Keratinocyte (primary cell): ENCODE results near the gene HOMER3.

Source experiments
- EZH2 ChIP-seq: IDR thresholded peaks from one replicate; pipeline ENCODE4 v1.6.1; 2012; ENCODE audit warnings: inconsistent platforms, mild to moderate bottlenecking, low read length, moderate library complexity
- TF ChIP-seq, protein P1 (sequence below), 3 experiments: IDR thresholded peaks in 1 of 3; conservative IDR thresholded peaks in 1 of 3; optimal IDR thresholded peaks in 1 of 3; 2 replicates in 2 of 3; 3 replicates in 1 of 3; pipeline versions ENCODE3 to v1.5.1; 2011; ENCODE audit warnings: low read length in 3 of 3, mild to moderate bottlenecking in 3 of 3, moderate library complexity in 2 of 3, control low read depth in 1 of 3, inconsistent platforms in 1 of 3; ENCODE audit not compliant: insufficient read depth in 2 of 3; ENCODE audit errors: extremely low read depth in 1 of 3

DNA sequence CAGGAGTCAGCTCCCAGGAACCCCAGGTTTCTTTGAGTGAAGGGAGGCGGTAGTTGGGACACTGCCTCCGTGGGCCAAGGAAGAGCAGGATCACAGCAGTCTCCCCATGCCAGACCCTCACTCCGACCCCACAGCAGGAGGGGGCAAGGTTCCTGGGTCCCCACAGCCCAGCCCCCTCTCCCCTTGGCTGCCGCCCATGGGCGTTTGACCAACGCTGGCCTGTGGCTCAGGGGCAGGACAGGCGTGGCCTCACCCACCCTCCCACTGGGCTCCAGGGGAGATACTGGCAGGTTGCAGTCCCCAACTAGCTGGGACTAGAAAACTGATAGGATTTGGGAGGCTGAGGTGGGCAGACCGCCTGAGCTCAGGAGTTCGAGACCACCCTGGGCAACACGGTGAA, 31.0 kb downstream of the HOMER3 start:
- TF ChIP-seq, protein P1, sequence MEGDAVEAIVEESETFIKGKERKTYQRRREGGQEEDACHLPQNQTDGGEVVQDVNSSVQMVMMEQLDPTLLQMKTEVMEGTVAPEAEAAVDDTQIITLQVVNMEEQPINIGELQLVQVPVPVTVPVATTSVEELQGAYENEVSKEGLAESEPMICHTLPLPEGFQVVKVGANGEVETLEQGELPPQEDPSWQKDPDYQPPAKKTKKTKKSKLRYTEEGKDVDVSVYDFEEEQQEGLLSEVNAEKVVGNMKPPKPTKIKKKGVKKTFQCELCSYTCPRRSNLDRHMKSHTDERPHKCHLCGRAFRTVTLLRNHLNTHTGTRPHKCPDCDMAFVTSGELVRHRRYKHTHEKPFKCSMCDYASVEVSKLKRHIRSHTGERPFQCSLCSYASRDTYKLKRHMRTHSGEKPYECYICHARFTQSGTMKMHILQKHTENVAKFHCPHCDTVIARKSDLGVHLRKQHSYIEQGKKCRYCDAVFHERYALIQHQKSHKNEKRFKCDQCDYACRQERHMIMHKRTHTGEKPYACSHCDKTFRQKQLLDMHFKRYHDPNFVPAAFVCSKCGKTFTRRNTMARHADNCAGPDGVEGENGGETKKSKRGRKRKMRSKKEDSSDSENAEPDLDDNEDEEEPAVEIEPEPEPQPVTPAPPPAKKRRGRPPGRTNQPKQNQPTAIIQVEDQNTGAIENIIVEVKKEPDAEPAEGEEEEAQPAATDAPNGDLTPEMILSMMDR (optimal IDR thresholded peaks at IDR 0.05 in 1 of 3, IDR thresholded peaks at IDR 0.05 in 1 of 3, conservative IDR thresholded peaks at IDR 0.05 in 1 of 3; ENCODE audit: extremely low read depth in 1 of 3, insufficient read depth in 2 of 3, low read length in 3 of 3), result no peak
- no peak for TF ChIP-seq EZH2
